SKM-1 (cell line): Measurements from ENCODE around the gene RBFOX1.

Source experiments
- DNase-seq: peaks from one replicate; lab custom pipeline; 2025; ENCODE audit not compliant: unreplicated experiment; lab: John Stamatoyannopoulos, UW

RBFOX1 gene

DNA sequence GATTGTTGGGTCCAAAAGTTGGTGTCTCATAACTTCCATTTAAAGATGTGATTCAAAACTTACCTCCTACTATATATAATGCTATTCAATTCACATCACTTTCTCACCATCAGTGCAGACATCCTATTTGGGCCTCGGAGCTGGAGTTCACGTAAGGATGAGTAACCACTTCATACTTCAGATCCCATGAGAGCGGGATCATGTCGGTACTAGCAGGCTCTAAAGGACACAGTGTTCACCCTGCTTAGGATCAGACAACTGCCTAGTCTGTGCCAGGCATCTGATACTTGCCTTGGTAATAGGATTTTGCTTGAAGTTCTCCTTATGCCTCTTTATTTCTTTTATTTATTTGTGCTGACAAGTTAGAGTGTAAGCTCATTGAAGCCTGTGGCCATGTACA, 39.5 kb downstream of the RBFOX1 start:
- no peak for DNase-seq

GRCh38 chr16:7373776-7374175, 41.1 kb downstream of the RBFOX1 start:
- DNase-seq = no peak

- no peak for DNase-seq
Measured at GRCh38 chr16:7374614-7375174, 42.0 kb downstream of the RBFOX1 start.

- DNase-seq = no peak
Measured at GRCh38 chr16:7376227-7376626, 43.6 kb downstream of the RBFOX1 start.

DNA sequence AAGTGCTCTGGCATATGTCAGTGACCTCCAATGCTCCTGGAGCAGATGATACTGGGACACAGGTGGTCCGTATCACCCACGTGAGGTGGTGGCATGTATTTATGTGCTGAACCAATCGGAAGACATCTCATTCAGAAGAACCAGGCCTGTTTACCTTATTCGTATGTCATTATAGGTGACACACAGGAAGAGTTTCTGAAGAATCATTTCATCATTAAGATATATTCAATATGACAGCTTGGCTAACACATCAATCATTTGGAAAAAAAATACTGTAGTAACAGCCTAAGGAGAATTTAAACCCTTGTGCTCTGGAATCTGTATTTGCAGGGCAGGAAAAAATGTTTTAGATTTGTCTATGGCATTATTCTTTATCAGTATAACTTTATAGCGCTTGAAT, 44.6 kb downstream of the RBFOX1 start:
- no peak for DNase-seq

DNA sequence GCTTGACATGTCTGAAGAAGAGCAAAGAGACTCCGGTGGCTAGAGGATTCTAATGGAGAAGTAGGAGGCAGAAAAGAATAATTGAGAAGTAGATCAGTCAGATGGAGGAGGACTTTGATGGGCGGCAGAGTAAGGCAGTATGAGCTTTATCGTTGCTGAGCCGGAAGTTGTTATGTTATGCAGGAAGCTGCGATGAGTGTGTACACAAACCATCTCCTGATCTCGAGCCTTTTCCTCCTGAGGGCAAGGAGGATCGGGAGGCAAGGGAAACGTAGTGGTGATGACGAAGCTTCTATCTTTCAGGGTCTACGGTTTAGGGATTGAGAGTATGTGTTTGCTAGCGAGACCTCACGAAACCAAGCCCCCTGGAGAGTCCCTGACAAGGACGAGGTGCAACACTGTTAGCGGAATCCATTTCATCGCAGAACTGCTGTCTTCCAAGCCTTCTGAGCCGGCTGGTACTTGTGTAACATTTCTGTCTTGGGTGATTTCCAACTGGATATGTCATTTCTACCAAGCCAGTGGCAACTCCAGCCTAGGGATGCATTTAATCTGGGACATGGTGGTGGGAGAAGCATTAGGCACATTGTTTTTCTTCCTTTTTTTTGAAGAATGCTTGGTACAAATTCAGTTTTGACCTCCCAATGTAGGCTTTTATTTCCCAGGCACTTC, 45.5 kb downstream of the RBFOX1 start:
- DNase-seq = no peak

DNA sequence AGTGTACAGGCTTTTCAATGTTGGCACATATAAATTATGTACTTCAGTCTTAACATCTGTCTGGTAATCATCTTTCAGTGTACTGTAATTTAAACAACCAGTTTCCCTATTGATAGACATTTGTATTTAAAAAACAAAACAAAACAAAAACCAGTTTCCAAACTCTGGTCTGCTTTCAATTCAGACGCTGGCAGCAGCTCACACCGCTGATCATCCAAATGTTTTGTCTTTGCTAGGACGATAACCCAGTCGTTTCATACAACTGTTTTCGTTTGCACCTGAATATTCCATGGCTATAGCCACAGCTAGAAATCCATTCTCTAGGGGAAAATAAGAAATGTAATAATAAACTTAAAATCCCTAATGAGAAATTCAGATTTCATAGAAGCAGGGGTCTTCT, 47.8 kb downstream of the RBFOX1 start:
- no peak for DNase-seq

- DNase-seq = no peak
Measured at GRCh38 chr16:7380911-7381310, 48.3 kb downstream of the RBFOX1 start.

- DNase-seq = no peak
Measured at GRCh38 chr16:7381671-7382070, 49.0 kb downstream of the RBFOX1 start.

- no peak for DNase-seq
Measured at GRCh38 chr16:7382521-7382920, 49.9 kb downstream of the RBFOX1 start.

GRCh38 chr16:7390974-7391373, 58.3 kb downstream of the RBFOX1 start:
- no peak for DNase-seq

GRCh38 chr16:7391694-7392093, 59.0 kb downstream of the RBFOX1 start:
- DNase-seq = no peak

DNA sequence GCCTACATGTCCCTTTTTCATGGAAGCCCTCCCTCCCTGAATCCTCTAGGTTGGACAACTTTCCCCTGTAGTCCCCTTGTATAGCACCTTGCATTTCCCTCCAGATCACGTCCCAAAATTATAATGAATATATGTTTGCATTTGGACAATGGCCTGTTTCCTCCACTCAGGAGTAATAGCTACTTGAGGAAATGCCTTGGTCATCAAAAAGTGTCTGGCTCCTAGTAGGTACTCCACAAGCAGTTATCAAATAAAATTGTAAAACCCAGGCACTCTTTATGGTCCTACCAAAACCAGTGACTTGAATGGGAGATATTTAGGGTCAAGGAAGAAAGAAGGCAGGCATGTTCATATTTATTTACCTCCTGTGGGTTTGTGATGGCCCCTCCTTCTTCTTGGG, 59.6 kb downstream of the RBFOX1 start:
- DNase-seq = no peak

- DNase-seq = no peak
Measured at GRCh38 chr16:7393680-7394079, 61.0 kb downstream of the RBFOX1 start.

DNA sequence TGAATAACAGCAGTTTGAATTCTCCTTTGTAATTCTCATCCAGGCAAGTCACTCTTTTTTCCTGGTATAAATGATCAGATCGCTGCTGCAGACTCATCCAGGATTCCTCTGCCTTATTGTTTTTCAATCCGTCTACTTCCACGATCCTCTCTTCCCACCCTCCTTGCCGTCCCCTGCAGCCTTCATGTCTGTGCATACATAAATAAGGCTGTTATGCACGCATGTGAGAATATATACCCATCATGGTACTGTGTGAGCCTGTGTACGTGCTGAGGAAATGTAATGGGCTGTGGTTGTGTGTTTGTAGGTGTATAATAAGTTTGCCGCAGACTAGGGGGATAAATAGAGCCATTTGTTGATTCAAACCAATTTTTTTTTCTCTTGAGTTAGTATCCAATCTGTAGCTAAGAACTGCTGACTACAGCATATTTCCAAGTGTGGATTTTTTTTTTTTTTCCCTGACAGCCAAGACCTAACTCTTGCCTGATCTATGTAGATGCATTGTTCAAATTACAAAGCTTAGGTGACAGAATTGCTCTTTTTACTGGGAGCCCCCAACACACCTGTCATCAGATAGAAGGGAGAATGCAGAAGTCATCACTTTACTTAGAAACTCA, 62.2 kb downstream of the RBFOX1 start:
- DNase-seq = no peak

GRCh38 chr16:7397901-7398300, 65.3 kb downstream of the RBFOX1 start:
- no peak for DNase-seq

- DNase-seq = no peak
Measured at GRCh38 chr16:7398536-7398935, 65.9 kb downstream of the RBFOX1 start.

- no peak for DNase-seq
Measured at GRCh38 chr16:7399296-7399695, 66.7 kb downstream of the RBFOX1 start.

DNA sequence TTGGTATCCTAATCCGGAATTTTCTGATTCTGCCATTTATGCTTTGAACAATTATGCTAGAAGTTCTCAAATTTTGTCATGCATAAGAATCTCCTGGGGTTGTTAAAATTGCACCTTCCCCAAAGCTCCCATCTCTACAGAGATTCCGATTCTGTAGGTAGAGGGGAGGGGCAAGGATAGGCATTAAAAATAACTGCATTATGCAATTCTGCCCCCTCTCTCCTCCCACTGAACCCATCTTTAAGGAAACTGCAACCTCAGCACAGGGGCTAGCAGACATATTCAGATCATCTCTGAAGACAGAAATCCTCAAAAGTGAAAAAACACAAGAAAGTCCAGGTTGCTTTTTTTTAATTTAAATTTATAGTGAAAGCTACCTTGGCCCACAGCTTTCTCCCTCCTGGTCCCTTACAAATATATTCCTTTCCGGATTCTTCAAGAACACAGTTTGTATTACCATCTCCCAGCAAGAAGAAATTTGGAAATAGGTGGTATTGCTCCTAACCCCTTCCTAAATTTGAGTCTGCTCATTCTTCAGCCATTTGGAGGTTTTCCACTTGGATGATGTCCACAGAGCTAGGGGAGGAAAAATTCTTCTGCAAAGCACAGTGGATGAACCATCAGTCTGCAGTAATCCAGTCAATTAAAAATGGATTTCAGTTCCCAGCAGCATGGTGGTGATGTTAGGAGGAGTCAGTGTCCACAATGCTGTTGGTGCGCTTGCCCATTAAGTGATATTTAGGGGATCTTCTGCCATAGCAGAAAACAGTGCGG, 67.7 kb downstream of the RBFOX1 start:
- DNase-seq = no peak

DNA sequence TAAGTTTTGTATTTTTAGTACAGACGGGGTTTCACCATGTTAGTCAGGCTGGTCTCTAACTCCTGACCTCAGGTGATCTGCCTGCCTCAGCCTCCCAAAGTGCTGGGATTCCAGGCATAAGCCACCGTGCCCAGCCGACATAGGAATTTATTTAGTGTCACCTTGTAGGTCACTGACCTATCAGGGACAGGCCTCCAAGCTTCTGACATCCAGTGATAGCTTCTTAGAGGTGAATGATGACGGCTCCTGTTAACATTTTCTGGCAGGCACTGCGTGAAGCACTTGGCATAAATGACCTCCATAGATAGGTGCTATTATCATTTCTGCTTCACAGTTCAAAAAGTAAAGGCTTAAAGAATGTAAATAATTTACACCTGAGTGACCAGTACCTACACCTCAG, 71.6 kb downstream of the RBFOX1 start:
- DNase-seq = no peak

GRCh38 chr16:7405166-7405565, 72.5 kb downstream of the RBFOX1 start:
- no peak for DNase-seq
